ENCODE measurements around the gene MRGPRF. TPM values are rescaled to one million over a fixed set of nuclear protein-coding genes. Genes with fewer than 3 reads are reported as not detected.
A peak's percentile ranks its signal among the peaks of the same experiment; 100 is the strongest.
"Not testable (repeated sequence)": the region's sequence is repeated elsewhere in the genome, so short reads cannot be mapped to it uniquely, and the experiment has no call there.

The MRGPRF gene
- total RNA-seq, 2 experiments from 2014 or later = not detected

GRCh38 chr11:68983801-68984200 lies 29.2 kb downstream of the MRGPRF start:
- DNase-seq (no peak), ATAC-seq (no peak)
- no peaks in the 10 kb centered on the region for H3K4me1 Mint-ChIP-seq
- peaks cover 3% of the 10 kb centered on the region for H3K36me3 Mint-ChIP-seq (ENCODE audit: low read depth)
- no peak overlapping the region for H3K27ac Mint-ChIP-seq
- ChIA-PET CTCF (interaction anchor here (0.6 kb wide), 1 partner anchor 60 kb away, joined by 3 read pairs; no protein-coding TSS in a partner anchor), POLR2A (no interaction called here)
- peaks cover 5% of the 10 kb centered on the region for H3K27me3 Mint-ChIP-seq
- intact Hi-C loops (cut with DNase I, micrococcal nuclease) = no loop called here
- peaks cover 7% of the 10 kb centered on the region for H3K9me3 Mint-ChIP-seq (ENCODE audit: low read depth)
- H3K4me3 Mint-ChIP-seq = no peak overlapping the region

- Mint-ChIP-seq H3K36me3 (ENCODE audit: low read depth) (peaks cover 3% of the 10 kb centered on the region), H3K9me3 (ENCODE audit: low read depth) (peaks cover 7% of the 10 kb centered on the region), H3K27ac (no peak overlapping the region), H3K4me3 (no peak overlapping the region), H3K4me1 (no peaks in the 10 kb centered on the region), H3K27me3 (peaks cover 6% of the 10 kb centered on the region)
- DNase-seq = no peak
- ATAC-seq = no peak
- ChIA-PET CTCF (no interaction called here), POLR2A (no interaction called here)
- intact Hi-C loops (cut with DNase I, micrococcal nuclease) = no loop called here
These were observed 30.9 kb downstream of the MRGPRF start for GRCh38 chr11:68982134-68982533.

GRCh38 chr11:68980776-68981065 lies 32.3 kb downstream of the MRGPRF start, which contains the start of gene MRGPRD:
TSS of gene MRGPRD (minus strand) at chr11:68980986. CDS start at chr11:68980986, 0 bp downstream.
- intact Hi-C loops (cut with DNase I, micrococcal nuclease) = no loop called here
- DNase-seq = no peak
- Mint-ChIP-seq H3K4me3 (no peak within 1 kb of the TSS), H3K9me3 (ENCODE audit: low read depth) (no peaks in the 10 kb centered on the region), H3K36me3 (ENCODE audit: low read depth) (no peaks in the 10 kb centered on the region), H3K27me3 (peaks cover 4% of the 10 kb centered on the region), H3K4me1 (no peaks in the 10 kb centered on the region), H3K27ac (no peak within 1 kb of the TSS)
- ChIA-PET CTCF (no interaction called here), POLR2A (no interaction called here)
- ATAC-seq = no peak

DNA sequence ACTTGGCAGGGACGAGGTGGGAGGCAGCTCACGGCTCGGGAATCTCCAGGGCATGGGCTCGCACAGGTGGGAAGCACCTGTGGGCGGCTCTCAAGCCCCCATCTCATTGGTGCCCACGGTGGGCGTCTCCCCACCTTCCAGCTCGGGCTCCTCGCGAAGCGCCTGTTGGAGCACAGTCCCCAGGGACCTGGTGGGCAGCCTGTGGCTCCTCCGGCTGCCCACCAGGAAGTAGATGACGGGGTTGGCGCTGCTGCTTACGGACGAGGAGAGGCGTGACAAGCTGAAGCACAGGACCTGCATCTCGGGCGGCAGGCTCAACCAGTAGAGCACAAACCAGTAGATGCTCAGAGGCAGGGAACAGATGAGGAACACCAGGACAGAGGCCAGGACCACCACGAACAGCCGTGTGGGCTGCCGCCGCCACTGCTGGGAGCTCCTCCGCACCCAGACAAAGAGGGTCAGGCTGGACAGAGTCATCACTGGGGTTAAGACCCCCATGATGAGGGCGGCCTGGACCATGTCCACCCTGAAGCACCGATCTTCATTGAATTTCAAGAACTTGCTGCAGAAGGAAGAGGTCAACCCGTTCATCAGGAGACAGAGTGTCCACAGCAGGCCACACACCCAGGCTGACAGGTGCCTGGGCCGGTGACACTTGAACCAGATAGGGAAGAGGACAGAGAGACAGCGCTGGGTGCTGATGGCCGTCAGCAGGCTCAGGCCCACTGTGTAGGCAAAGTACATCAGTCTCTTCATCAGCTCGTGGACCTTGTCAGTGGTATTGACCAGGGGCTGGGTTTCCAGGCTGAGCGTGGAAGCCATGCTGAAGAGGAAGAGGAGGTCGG lies 32.9 kb downstream of the MRGPRF start:
- H3K4me3 Mint-ChIP-seq = no peak overlapping the region
- ChIA-PET CTCF (no interaction called here), POLR2A (no interaction called here)
- no peak for ATAC-seq
- H3K36me3 Mint-ChIP-seq (ENCODE audit: low read depth) = no peaks in the 10 kb centered on the region
- no peaks in the 10 kb centered on the region for H3K4me1 Mint-ChIP-seq
- no peak overlapping the region for H3K27ac Mint-ChIP-seq
- peaks cover 4% of the 10 kb centered on the region for H3K27me3 Mint-ChIP-seq
- no peak for DNase-seq
- intact Hi-C loops (cut with DNase I, micrococcal nuclease) = no loop called here
- H3K9me3 Mint-ChIP-seq (ENCODE audit: low read depth) = no peaks in the 10 kb centered on the region

DNA sequence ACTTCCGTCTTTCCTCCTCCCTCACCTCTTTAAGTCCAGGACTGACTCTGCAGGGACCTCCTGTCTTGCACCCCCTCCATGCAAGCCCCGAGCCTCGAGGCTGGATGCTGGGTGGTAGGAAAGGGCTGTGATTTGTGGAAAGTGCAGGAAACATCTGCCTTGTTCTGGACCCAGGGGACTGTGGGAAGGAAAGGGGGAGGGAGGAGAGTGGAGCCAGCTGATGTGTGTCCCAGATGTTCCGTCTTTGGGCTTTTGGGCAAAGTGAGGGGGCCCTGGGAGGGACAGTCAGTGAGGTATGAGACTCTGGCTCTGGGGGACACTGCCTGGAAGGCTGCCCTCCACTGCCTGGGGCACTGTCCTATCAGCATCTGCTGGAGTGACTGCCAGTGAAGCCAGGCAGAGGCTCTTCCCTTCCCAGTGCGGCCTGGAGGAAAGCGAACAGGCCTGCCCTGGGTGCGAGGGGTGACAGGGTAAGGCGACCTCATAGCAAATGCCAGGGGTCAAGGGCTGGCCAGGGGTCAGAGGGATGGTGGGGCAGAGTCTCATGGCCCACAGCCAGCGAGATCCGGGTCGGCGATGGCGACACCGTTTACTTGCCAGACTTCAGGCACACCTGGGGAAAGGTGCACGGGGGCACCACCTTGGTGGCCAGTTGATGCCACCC lies 34.0 kb downstream of the MRGPRF start:
- intact Hi-C loops (cut with DNase I, micrococcal nuclease) = no loop called here
- peaks cover 2% of the 10 kb centered on the region for H3K27me3 Mint-ChIP-seq
- CTCF ChIA-PET = no interaction called here
- POLR2A ChIA-PET = no interaction called here
- DNase-seq (no peak), ATAC-seq (no peak)
- H3K36me3 Mint-ChIP-seq (ENCODE audit: low read depth) = no peaks in the 10 kb centered on the region
- no peaks in the 10 kb centered on the region for H3K9me3 Mint-ChIP-seq (ENCODE audit: low read depth)
- H3K4me3 Mint-ChIP-seq = no peak overlapping the region
- H3K4me1 Mint-ChIP-seq = peaks cover 2% of the 10 kb centered on the region
- H3K27ac Mint-ChIP-seq = no peak overlapping the region

GRCh38 chr11:68978626-68978930 lies 34.5 kb downstream of the MRGPRF start:
- POLR2A ChIA-PET = no interaction called here
- H3K9me3 Mint-ChIP-seq (ENCODE audit: low read depth) = no peaks in the 10 kb centered on the region
- no peak overlapping the region for H3K4me3 Mint-ChIP-seq
- no peak overlapping the region for H3K27ac Mint-ChIP-seq
- CTCF ChIA-PET = no interaction called here
- intact Hi-C loops (cut with DNase I, micrococcal nuclease) = no loop called here
- peaks cover 1% of the 10 kb centered on the region for H3K27me3 Mint-ChIP-seq
- no peaks in the 10 kb centered on the region for H3K36me3 Mint-ChIP-seq (ENCODE audit: low read depth)
- DNase-seq (no peak), ATAC-seq (no peak)
- peaks cover 2% of the 10 kb centered on the region for H3K4me1 Mint-ChIP-seq

GRCh38 chr11:68977781-68978625 lies 35.0 kb downstream of the MRGPRF start:
- DNase-seq = no peak
- CTCF ChIA-PET = no interaction called here
- no peak for ATAC-seq
- Mint-ChIP-seq H3K4me3 (no peak overlapping the region), H3K27ac (no peak overlapping the region), H3K36me3 (ENCODE audit: low read depth) (no peaks in the 10 kb centered on the region), H3K9me3 (ENCODE audit: low read depth) (no peaks in the 10 kb centered on the region), H3K27me3 (peaks cover 1% of the 10 kb centered on the region), H3K4me1 (peaks cover 2% of the 10 kb centered on the region)
- intact Hi-C loops (cut with DNase I, micrococcal nuclease) = no loop called here
- POLR2A ChIA-PET = no interaction called here

GRCh38 chr11:68976563-68976962 lies 36.5 kb downstream of the MRGPRF start:
- POLR2A ChIA-PET = no interaction called here
- H3K4me3 Mint-ChIP-seq = no peak overlapping the region
- H3K27me3 Mint-ChIP-seq = peaks cover 1% of the 10 kb centered on the region
- DNase-seq = no peak
- H3K4me1 Mint-ChIP-seq = peaks cover 2% of the 10 kb centered on the region
- no peaks in the 10 kb centered on the region for H3K9me3 Mint-ChIP-seq (ENCODE audit: low read depth)
- no peak for ATAC-seq
- CTCF ChIA-PET = no interaction called here
- H3K36me3 Mint-ChIP-seq (ENCODE audit: low read depth) = no peaks in the 10 kb centered on the region
- intact Hi-C loops (cut with DNase I, micrococcal nuclease) = no loop called here
- no peak overlapping the region for H3K27ac Mint-ChIP-seq

DNA sequence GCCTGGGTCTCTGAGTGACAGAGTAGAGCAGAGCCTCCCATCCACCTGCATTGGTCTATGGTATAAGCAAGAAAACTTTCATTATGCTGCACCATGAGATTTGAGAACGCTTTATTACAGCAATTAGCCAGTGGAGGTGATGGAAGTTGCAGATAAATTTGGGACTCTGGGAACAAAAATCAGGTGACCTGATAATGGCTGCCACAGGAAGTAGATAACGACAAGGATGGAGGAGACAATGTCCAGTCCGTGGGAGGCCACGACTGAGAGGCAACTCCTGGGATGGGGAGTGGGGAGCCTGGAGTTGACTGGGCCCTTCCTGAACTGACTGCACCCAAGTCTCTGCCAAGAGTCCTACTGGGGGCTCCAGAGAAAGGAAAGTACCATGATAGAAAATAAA lies 37.0 kb downstream of the MRGPRF start:
- intact Hi-C loops (cut with DNase I, micrococcal nuclease) = no loop called here
- Mint-ChIP-seq H3K9me3 (ENCODE audit: low read depth) (no peaks in the 10 kb centered on the region), H3K36me3 (ENCODE audit: low read depth) (no peaks in the 10 kb centered on the region), H3K4me1 (peaks cover 2% of the 10 kb centered on the region), H3K27ac (no peak overlapping the region), H3K27me3 (peaks cover 1% of the 10 kb centered on the region), H3K4me3 (no peak overlapping the region)
- ChIA-PET CTCF (no interaction called here), POLR2A (no interaction called here)
- no peak for DNase-seq
- no peak for ATAC-seq

- Mint-ChIP-seq H3K9me3 (ENCODE audit: low read depth) (no peaks in the 10 kb centered on the region), H3K4me3 (no peak overlapping the region), H3K27me3 (peaks cover 1% of the 10 kb centered on the region), H3K27ac (peak overlapping the region; percentile 82), H3K4me1 (peaks cover 2% of the 10 kb centered on the region), H3K36me3 (ENCODE audit: low read depth) (no peaks in the 10 kb centered on the region)
- intact Hi-C loops (cut with DNase I, micrococcal nuclease) = loop anchor here in 1 of 2 experiments (1.0 kb wide), 1 partner anchor 74 kb away; the partner anchor contains the start of gene TPCN2
- ChIA-PET POLR2A (no interaction called here), CTCF (interaction anchor here (0.5 kb wide), 1 partner anchor 418 kb away, joined by 4 read pairs; no protein-coding TSS in a partner anchor)
- DNase-seq = peak; percentile 51
- peak; percentile 96 for ATAC-seq
These were observed 38.4 kb downstream of the MRGPRF start for GRCh38 chr11:68974421-68975194.

DNA sequence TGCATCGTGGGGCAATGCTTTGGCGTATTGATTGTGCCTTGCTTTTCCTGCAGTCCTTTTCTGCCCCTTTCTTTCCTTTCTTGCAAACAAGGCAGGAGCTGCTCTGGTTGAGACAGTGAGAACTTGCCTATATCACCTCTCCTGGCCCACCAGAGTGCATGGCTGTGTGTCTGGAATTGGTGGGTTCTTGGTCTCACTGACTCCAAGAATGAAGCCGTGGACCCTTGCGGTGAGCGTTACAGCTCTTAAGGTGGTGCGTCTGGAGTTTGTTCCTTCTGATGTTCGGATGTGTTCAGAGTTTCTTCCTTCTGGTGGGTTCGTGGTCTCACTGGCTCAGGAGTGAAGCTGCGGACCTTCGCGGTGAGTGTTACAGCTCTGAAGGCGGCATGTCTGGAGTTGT lies 39.3 kb downstream of the MRGPRF start:
- H3K36me3 Mint-ChIP-seq (ENCODE audit: low read depth); POLR2A ChIA-PET; H3K4me1 Mint-ChIP-seq; H3K4me3 Mint-ChIP-seq; H3K27me3 Mint-ChIP-seq; ATAC-seq; H3K27ac Mint-ChIP-seq; DNase-seq; H3K9me3 Mint-ChIP-seq (ENCODE audit: low read depth): not testable (repeated sequence)
- CTCF ChIA-PET = interaction anchor here (0.5 kb wide), 1 partner anchor 417 kb away, joined by 4 read pairs; no protein-coding TSS in a partner anchor
- intact Hi-C loops (cut with DNase I, micrococcal nuclease) = loop anchor here in 1 of 2 experiments (1.0 kb wide), 1 partner anchor 75 kb away; the partner anchor contains the start of gene TPCN2
